GM12878 (cell line): Measurements from ENCODE around the gene TLK2.
"Not testable (repeated sequence)": the region's sequence is repeated elsewhere in the genome, so short reads cannot be mapped to it uniquely, and the experiment has no call there.

Experiments
- ASH2L ChIP-seq: fragments of 300-600, 200-600 bp; sonication (generic); IDR thresholded peaks from 2 replicates; pipeline ENCODE4 v1.6.1; 2017; ENCODE audit warnings: low read depth, mild to moderate bottlenecking, borderline replicate concordance
- EP300 ChIP-seq, 2 experiments: fragments of 150-350 bp in 1 of 2; IDR thresholded peaks; 2 replicates each; pipeline ENCODE4 v1.6.1; 2011 to 2012; ENCODE audit warnings: low read depth in 2 of 2, low read length in 2 of 2, borderline replicate concordance in 1 of 2, improper control_type of control experiment in 1 of 2, inconsistent platforms in 1 of 2; ENCODE audit not compliant: control insufficient read depth in 1 of 2
- EZH2 ChIP-seq: IDR thresholded peaks from 2 replicates; pipeline ENCODE4 v1.6.1; 2012; ENCODE audit warnings: low read depth, mild to moderate bottlenecking, control low read depth, inconsistent platforms, low read length, borderline replicate concordance; ENCODE audit not compliant: control insufficient read depth
- MYB ChIP-seq: fragments of 150-350 bp; IDR thresholded peaks from 2 replicates; pipeline ENCODE4 v1.6.1; 2014; ENCODE audit warnings: mild to moderate bottlenecking, low read depth, low read length, borderline replicate concordance
- NR2F1 ChIP-seq: fragments of 450-650 bp; conservative IDR thresholded peaks from 2 replicates; pipeline ENCODE4 v1.6.1; 2017; ENCODE audit warnings: mild to moderate bottlenecking
- POLR2A ChIP-seq: IDR thresholded peaks from 2 replicates; pipeline ENCODE4 v1.6.1; 2011; ENCODE audit warnings: low read depth, mild to moderate bottlenecking, low read length
- SIN3A ChIP-seq: IDR thresholded peaks from 2 replicates; pipeline ENCODE4 v1.6.1; 2012; ENCODE audit warnings: low read depth, low read length, improper control_type of control experiment
- TF ChIP-seq, protein P1 (sequence below): fragments of 450-650 bp; IDR thresholded peaks from 2 replicates; pipeline ENCODE4 v1.6.1; 2017; ENCODE audit warnings: mild to moderate bottlenecking, moderate library complexity
- TF ChIP-seq, protein P2 (sequence below): IDR thresholded peaks from 2 replicates; pipeline ENCODE4 v1.6.1; 2012; ENCODE audit warnings: mild to moderate bottlenecking, low read depth, low read length
- TF ChIP-seq, protein P3 (sequence below), 3 experiments: IDR thresholded peaks in 2 of 3; conservative IDR thresholded peaks in 1 of 3; 2 replicates each; pipeline ENCODE4 v1.5.1; 2011; ENCODE audit warnings: low read depth in 3 of 3, low read length in 3 of 3, mild to moderate bottlenecking in 3 of 3, control low read depth in 2 of 3, moderate library complexity in 2 of 3, inconsistent platforms in 1 of 3, mixed read lengths in 1 of 3; ENCODE audit not compliant: control insufficient read depth in 2 of 3, insufficient read depth in 1 of 3; ENCODE audit errors: extremely low read depth in 1 of 3
- TF ChIP-seq, protein P4 (sequence below): IDR thresholded peaks from 2 replicates; pipeline ENCODE4 v1.6.1; 2011; ENCODE audit warnings: mild to moderate bottlenecking, low read depth, low read length, moderate library complexity; ENCODE audit not compliant: insufficient replicate concordance
- TF ChIP-seq, protein P5 (sequence below): IDR thresholded peaks from 2 replicates; pipeline ENCODE4 v1.6.1; 2012; ENCODE audit warnings: low read length, inconsistent platforms

DNA sequence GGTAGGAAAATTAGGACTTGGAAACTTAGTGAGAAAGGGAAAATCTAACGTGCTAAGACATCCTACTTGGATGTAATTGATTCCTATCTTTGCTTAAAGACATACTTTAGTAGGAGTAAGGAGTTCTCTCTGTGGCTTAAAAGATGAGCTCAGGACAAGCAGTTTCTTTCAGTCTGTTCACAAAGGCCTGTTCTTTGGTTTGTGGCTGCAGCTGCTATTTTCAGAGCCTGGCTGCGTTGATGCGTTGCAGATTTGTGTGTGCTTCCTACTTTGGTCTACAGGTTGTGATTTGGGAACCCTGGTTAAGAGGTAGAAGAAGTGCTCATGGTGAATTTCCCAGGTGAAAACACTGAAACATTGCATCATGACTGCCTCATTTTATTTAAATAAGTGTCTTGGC lies 24.5 kb upstream of the TLK2 start:
- TF ChIP-seq, protein P1, sequence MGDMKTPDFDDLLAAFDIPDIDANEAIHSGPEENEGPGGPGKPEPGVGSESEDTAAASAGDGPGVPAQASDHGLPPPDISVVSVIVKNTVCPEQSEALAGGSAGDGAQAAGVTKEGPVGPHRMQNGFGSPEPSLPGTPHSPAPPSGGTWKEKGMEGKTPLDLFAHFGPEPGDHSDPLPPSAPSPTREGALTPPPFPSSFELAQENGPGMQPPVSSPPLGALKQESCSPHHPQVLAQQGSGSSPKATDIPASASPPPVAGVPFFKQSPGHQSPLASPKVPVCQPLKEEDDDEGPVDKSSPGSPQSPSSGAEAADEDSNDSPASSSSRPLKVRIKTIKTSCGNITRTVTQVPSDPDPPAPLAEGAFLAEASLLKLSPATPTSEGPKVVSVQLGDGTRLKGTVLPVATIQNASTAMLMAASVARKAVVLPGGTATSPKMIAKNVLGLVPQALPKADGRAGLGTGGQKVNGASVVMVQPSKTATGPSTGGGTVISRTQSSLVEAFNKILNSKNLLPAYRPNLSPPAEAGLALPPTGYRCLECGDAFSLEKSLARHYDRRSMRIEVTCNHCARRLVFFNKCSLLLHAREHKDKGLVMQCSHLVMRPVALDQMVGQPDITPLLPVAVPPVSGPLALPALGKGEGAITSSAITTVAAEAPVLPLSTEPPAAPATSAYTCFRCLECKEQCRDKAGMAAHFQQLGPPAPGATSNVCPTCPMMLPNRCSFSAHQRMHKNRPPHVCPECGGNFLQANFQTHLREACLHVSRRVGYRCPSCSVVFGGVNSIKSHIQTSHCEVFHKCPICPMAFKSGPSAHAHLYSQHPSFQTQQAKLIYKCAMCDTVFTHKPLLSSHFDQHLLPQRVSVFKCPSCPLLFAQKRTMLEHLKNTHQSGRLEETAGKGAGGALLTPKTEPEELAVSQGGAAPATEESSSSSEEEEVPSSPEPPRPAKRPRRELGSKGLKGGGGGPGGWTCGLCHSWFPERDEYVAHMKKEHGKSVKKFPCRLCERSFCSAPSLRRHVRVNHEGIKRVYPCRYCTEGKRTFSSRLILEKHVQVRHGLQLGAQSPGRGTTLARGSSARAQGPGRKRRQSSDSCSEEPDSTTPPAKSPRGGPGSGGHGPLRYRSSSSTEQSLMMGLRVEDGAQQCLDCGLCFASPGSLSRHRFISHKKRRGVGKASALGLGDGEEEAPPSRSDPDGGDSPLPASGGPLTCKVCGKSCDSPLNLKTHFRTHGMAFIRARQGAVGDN, result not testable (repeated sequence)
- TF ChIP-seq ASH2L; NR2F1; EP300 (IDR thresholded peaks at IDR 0.05; ENCODE audit: borderline replicate concordance in 1 of 2, control insufficient read depth in 1 of 2, low read depth in 2 of 2, low read length in 2 of 2); EZH2; SIN3A; MYB; POLR2A: not testable (repeated sequence)
- TF ChIP-seq, protein P2, sequence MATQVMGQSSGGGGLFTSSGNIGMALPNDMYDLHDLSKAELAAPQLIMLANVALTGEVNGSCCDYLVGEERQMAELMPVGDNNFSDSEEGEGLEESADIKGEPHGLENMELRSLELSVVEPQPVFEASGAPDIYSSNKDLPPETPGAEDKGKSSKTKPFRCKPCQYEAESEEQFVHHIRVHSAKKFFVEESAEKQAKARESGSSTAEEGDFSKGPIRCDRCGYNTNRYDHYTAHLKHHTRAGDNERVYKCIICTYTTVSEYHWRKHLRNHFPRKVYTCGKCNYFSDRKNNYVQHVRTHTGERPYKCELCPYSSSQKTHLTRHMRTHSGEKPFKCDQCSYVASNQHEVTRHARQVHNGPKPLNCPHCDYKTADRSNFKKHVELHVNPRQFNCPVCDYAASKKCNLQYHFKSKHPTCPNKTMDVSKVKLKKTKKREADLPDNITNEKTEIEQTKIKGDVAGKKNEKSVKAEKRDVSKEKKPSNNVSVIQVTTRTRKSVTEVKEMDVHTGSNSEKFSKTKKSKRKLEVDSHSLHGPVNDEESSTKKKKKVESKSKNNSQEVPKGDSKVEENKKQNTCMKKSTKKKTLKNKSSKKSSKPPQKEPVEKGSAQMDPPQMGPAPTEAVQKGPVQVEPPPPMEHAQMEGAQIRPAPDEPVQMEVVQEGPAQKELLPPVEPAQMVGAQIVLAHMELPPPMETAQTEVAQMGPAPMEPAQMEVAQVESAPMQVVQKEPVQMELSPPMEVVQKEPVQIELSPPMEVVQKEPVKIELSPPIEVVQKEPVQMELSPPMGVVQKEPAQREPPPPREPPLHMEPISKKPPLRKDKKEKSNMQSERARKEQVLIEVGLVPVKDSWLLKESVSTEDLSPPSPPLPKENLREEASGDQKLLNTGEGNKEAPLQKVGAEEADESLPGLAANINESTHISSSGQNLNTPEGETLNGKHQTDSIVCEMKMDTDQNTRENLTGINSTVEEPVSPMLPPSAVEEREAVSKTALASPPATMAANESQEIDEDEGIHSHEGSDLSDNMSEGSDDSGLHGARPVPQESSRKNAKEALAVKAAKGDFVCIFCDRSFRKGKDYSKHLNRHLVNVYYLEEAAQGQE, result not testable (repeated sequence)
- TF ChIP-seq, protein P3, sequence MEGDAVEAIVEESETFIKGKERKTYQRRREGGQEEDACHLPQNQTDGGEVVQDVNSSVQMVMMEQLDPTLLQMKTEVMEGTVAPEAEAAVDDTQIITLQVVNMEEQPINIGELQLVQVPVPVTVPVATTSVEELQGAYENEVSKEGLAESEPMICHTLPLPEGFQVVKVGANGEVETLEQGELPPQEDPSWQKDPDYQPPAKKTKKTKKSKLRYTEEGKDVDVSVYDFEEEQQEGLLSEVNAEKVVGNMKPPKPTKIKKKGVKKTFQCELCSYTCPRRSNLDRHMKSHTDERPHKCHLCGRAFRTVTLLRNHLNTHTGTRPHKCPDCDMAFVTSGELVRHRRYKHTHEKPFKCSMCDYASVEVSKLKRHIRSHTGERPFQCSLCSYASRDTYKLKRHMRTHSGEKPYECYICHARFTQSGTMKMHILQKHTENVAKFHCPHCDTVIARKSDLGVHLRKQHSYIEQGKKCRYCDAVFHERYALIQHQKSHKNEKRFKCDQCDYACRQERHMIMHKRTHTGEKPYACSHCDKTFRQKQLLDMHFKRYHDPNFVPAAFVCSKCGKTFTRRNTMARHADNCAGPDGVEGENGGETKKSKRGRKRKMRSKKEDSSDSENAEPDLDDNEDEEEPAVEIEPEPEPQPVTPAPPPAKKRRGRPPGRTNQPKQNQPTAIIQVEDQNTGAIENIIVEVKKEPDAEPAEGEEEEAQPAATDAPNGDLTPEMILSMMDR (IDR thresholded peaks at IDR 0.05 in 2 of 3, conservative IDR thresholded peaks at IDR 0.05 in 1 of 3; ENCODE audit: control insufficient read depth in 2 of 3, extremely low read depth in 1 of 3, insufficient read depth in 1 of 3, low read depth in 3 of 3, low read length in 3 of 3), result not testable (repeated sequence)
- TF ChIP-seq, protein P4, sequence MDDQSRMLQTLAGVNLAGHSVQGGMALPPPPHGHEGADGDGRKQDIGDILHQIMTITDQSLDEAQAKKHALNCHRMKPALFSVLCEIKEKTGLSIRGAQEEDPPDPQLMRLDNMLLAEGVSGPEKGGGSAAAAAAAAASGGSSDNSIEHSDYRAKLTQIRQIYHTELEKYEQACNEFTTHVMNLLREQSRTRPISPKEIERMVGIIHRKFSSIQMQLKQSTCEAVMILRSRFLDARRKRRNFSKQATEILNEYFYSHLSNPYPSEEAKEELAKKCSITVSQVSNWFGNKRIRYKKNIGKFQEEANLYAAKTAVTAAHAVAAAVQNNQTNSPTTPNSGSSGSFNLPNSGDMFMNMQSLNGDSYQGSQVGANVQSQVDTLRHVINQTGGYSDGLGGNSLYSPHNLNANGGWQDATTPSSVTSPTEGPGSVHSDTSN, result not testable (repeated sequence)
- TF ChIP-seq, protein P5, sequence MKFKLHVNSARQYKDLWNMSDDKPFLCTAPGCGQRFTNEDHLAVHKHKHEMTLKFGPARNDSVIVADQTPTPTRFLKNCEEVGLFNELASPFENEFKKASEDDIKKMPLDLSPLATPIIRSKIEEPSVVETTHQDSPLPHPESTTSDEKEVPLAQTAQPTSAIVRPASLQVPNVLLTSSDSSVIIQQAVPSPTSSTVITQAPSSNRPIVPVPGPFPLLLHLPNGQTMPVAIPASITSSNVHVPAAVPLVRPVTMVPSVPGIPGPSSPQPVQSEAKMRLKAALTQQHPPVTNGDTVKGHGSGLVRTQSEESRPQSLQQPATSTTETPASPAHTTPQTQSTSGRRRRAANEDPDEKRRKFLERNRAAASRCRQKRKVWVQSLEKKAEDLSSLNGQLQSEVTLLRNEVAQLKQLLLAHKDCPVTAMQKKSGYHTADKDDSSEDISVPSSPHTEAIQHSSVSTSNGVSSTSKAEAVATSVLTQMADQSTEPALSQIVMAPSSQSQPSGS, result peak; percentile 14; the same call in 1 of the 2 replicates
